ENCODE results near the gene C2orf92. TPM values are rescaled to one million over a fixed set of nuclear protein-coding genes. Genes with fewer than 3 reads are reported as not detected.

Gene C2orf92
- total RNA-seq, 1 experiment from 2014 or later: 10.2 TPM

DNA sequence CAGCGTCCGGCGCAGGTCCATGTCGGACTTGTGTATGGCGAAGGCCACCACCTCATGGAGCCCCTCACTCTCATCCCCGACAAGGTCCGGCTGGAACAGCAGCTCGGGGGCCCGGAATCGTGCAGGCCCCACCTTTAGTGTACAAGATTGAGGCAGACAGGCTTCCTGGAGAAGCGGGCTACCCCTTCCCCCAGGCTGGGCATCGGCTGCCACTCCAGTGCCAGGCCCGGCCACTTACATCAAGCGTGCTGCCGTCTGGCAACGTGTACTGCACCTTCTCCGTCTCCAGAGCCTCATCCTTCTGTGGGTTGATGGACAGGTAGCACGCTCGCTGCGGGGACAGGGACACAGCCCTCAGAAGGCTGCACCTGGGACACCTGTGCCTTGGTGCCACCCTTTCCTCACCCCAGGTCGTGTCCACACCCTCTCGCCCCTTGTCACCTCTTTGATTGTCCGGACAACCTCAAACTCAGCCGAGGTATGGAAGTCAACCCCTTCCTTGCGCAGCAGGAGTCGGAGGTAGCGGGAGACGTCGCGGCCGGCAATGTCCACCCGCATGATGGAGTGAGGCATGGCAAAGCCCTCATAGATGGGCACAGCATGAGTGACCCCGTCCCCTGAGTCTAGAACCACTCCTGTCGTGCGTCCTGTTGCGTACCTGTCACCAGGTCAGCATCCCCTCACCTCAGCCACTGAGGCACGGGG lies 11.4 kb upstream of the C2orf92 start:
- Mint-ChIP-seq H3K27ac (ENCODE audit: unreplicated experiment) (no peak overlapping the region), H3K4me1 (ENCODE audit: low read depth, unreplicated experiment) (peaks cover 11% of the 10 kb centered on the region), H3K9me3 (ENCODE audit: unreplicated experiment) (peaks cover 17% of the 10 kb centered on the region), H3K27me3 (ENCODE audit: insufficient read depth, unreplicated experiment) (no peaks in the 10 kb centered on the region), H3K4me3 (ENCODE audit: unreplicated experiment) (no peak overlapping the region), H3K36me3 (ENCODE audit: insufficient read depth, unreplicated experiment) (peaks cover 45% of the 10 kb centered on the region)
- POLR2A ChIA-PET: interaction anchor here (1.2 kb wide), 1 partner anchor 12 kb away, joined by 3 read pairs; the partner anchor contains the start of gene COX5B
- Histone ChIP-seq H3K36me3 (ENCODE audit: control insufficient read depth, insufficient read depth, low read length) (peaks cover 2% of the 10 kb centered on the region), H3K9me3 (no peaks in the 10 kb centered on the region), H3K4me1 (peaks cover 6% of the 10 kb centered on the region), H3K27me3 (replicated peaks; ENCODE audit: control insufficient read depth, insufficient read depth, low read length) (no peaks in the 10 kb centered on the region), H3K4me3 (ENCODE audit: low read depth, low read length) (no peak overlapping the region)
- DNase-seq: no peak
- BruUV-seq (replicated peaks): no TSS peak
- TF ChIP-seq, protein P1, sequence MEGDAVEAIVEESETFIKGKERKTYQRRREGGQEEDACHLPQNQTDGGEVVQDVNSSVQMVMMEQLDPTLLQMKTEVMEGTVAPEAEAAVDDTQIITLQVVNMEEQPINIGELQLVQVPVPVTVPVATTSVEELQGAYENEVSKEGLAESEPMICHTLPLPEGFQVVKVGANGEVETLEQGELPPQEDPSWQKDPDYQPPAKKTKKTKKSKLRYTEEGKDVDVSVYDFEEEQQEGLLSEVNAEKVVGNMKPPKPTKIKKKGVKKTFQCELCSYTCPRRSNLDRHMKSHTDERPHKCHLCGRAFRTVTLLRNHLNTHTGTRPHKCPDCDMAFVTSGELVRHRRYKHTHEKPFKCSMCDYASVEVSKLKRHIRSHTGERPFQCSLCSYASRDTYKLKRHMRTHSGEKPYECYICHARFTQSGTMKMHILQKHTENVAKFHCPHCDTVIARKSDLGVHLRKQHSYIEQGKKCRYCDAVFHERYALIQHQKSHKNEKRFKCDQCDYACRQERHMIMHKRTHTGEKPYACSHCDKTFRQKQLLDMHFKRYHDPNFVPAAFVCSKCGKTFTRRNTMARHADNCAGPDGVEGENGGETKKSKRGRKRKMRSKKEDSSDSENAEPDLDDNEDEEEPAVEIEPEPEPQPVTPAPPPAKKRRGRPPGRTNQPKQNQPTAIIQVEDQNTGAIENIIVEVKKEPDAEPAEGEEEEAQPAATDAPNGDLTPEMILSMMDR (IDR thresholded peaks at IDR 0.05; ENCODE audit: insufficient read depth in 1 of 2, low read depth in 1 of 2, low read length in 1 of 2, severe bottlenecking in 1 of 2, unreplicated experiment in 1 of 2): no peak
- CTCF ChIA-PET: no interaction called here
- intact Hi-C loops (cut with micrococcal nuclease; ENCODE audit: unreplicated experiment): no loop called here

DNA sequence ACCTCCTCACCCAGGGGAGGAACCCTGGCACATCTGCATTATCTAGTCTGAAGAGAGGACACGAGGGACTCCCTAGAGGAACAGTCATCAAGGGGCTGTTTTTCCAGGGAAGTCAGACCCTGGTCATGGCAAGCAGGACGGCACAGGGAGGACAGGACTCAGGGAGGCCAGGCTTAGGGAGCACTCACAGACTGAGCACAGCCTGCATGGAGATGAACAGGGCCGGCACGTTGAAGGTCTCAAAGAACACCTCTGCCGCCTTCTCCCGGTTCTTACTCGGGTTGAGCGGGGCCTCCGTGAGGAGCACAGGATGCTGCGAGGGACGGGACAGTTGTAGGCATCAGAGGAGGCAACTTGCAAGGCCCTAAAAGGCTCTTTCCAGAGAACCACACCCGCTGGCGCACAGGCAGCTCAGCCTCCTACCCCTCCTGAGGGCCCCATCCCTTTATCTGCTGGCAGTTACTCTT lies 10.8 kb upstream of the C2orf92 start:
- Mint-ChIP-seq H3K27me3 (ENCODE audit: insufficient read depth, unreplicated experiment) (no peaks in the 10 kb centered on the region), H3K4me1 (ENCODE audit: low read depth, unreplicated experiment) (peaks cover 11% of the 10 kb centered on the region), H3K36me3 (ENCODE audit: insufficient read depth, unreplicated experiment) (peaks cover 43% of the 10 kb centered on the region), H3K27ac (ENCODE audit: unreplicated experiment) (no peak overlapping the region), H3K9me3 (ENCODE audit: unreplicated experiment) (peaks cover 12% of the 10 kb centered on the region), H3K4me3 (ENCODE audit: unreplicated experiment) (no peak overlapping the region)
- no TSS peak for BruUV-seq (replicated peaks)
- ChIA-PET CTCF (no interaction called here), POLR2A (no interaction called here)
- intact Hi-C loops (cut with micrococcal nuclease; ENCODE audit: unreplicated experiment): no loop called here
- Histone ChIP-seq H3K27me3 (replicated peaks; ENCODE audit: control insufficient read depth, insufficient read depth, low read length) (no peaks in the 10 kb centered on the region), H3K36me3 (ENCODE audit: control insufficient read depth, insufficient read depth, low read length) (peaks cover 2% of the 10 kb centered on the region), H3K9me3 (no peaks in the 10 kb centered on the region), H3K4me1 (peaks cover 6% of the 10 kb centered on the region), H3K4me3 (ENCODE audit: low read depth, low read length) (no peak overlapping the region)
- TF ChIP-seq, protein P1 (IDR thresholded peaks at IDR 0.05; ENCODE audit: insufficient read depth in 1 of 2, low read depth in 1 of 2, low read length in 1 of 2, severe bottlenecking in 1 of 2, unreplicated experiment in 1 of 2): no peak
- no peak for DNase-seq

DNA sequence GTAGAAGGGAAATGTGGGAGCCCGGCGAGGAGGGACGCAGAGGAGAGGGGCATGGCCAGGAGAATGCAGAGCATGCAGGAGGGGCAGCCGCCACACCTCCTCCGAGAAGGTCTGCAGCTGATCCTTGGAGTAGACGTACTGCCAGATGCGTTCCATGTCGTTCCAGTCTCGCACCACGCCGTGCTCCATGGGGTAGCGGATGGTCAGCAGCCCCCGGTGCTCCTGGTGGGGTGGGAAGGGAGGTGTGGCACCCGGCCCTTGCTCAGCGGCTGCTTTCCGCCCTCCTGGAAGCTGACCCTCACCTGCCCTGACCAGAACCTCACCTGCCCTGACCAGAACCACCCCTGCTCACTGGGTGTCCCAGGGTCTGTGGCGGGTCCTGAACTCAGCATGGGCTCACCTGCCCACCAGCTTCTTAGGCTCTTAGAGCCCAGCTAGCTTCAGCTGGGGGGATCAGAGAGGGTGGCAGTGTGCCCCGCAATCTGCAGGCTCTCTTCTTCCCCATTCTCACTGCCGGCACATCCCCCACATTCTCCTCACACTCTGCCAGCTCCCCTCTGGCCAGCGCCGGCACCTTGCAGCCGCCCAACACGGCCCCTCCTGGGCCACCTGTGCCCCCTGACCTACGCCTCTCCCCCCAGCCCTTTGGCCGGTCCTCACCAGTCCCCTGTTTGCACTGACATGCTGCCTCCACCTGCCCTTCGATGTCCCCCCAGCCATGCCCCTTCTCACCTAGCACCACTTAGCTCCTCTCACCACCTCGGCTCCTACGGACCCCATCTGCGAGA lies 10.1 kb upstream of the C2orf92 start:
- peaks cover 6% of the 10 kb centered on the region for H3K4me1 ChIP-seq
- peaks cover 2% of the 10 kb centered on the region for H3K36me3 ChIP-seq (ENCODE audit: control insufficient read depth, insufficient read depth, low read length)
- Mint-ChIP-seq H3K27ac (ENCODE audit: unreplicated experiment) (no peak overlapping the region), H3K4me3 (ENCODE audit: unreplicated experiment) (no peak overlapping the region), H3K36me3 (ENCODE audit: insufficient read depth, unreplicated experiment) (peaks cover 49% of the 10 kb centered on the region), H3K4me1 (ENCODE audit: low read depth, unreplicated experiment) (peaks cover 11% of the 10 kb centered on the region), H3K9me3 (ENCODE audit: unreplicated experiment) (peaks cover 4% of the 10 kb centered on the region), H3K27me3 (ENCODE audit: insufficient read depth, unreplicated experiment) (no peaks in the 10 kb centered on the region)
- no peaks in the 10 kb centered on the region for H3K27me3 ChIP-seq (replicated peaks; ENCODE audit: control insufficient read depth, insufficient read depth, low read length)
- no peak for DNase-seq
- no TSS peak for BruUV-seq (replicated peaks)
- CTCF ChIA-PET: interaction anchor here (0.5 kb wide), 1 partner anchor 80 kb away, joined by 3 read pairs; no protein-coding TSS in a partner anchor
- TF ChIP-seq, protein P1 (IDR thresholded peaks at IDR 0.05; ENCODE audit: insufficient read depth in 1 of 2, low read depth in 1 of 2, low read length in 1 of 2, severe bottlenecking in 1 of 2, unreplicated experiment in 1 of 2): no peak
- intact Hi-C loops (cut with micrococcal nuclease; ENCODE audit: unreplicated experiment): no loop called here
- POLR2A ChIA-PET: no interaction called here
- H3K9me3 ChIP-seq: no peaks in the 10 kb centered on the region
- no peak overlapping the region for H3K4me3 ChIP-seq (ENCODE audit: low read depth, low read length)

All from Caco-2 (cell line).